Caco-2 (cell line): Measurements from ENCODE around the gene SIM1. TPM values are rescaled to one million over a fixed set of nuclear protein-coding genes. Genes with fewer than 3 reads are reported as not detected.

Source experiments
- BruUV-seq: library from RNA; stranded (reverse); fragments of 400-500 nt; replicated peaks from 2 replicates; lab custom pipeline; 2021; lab: Mats Ljungman, UMichigan
- CTCF ChIA-PET: fragments of 300-600 bp; sonication (Branson Sonifier 250); formaldehyde crosslinking; loops from one replicate; lab custom pipeline; 2022; ENCODE audit warnings: antibody characterized with exemption; lab: Charles Lee
- POLR2A ChIA-PET: fragments of 300-600 bp; sonication (Branson Sonifier 250); formaldehyde crosslinking; loops from one replicate; lab custom pipeline; 2022; ENCODE audit warnings: antibody characterized with exemption; lab: Charles Lee
- DNase-seq, 2 experiments: peaks; one replicate each; pipeline versions ENCODE4 v3.0.0 to v3.0.0-alpha.2; 2020 to 2022
- H3K27me3 ChIP-seq: replicated peaks from 2 replicates; pipeline ENCODE4 v1.6.0; 2011; ENCODE audit warnings: low read length; ENCODE audit not compliant: control insufficient read depth, insufficient read depth
- H3K36me3 ChIP-seq: 2 replicates; pipeline ENCODE4 v1.5.1; 2011; ENCODE audit warnings: low read length; ENCODE audit not compliant: control insufficient read depth, insufficient read depth
- H3K4me1 ChIP-seq: fragments of 250-450 bp; sonication (Bioruptor Pico); 2 replicates; pipeline ENCODE4 v1.5.1; 2020; ENCODE audit warnings: mild to moderate bottlenecking
- H3K4me3 ChIP-seq: 2 replicates; pipeline ENCODE4 v1.5.1; 2011; ENCODE audit warnings: low read depth, mild to moderate bottlenecking, control low read depth, low read length
- H3K9me3 ChIP-seq: fragments of 250-450 bp; sonication (Bioruptor Pico); 2 replicates; pipeline ENCODE4 v1.5.1; 2020; ENCODE audit warnings: mild to moderate bottlenecking, moderate library complexity
- H3K27ac Mint-ChIP-seq: one replicate; pipeline ENCODE4 v1.8.0; 2022; ENCODE audit warnings: mixed read lengths; ENCODE audit not compliant: unreplicated experiment
- H3K27me3 Mint-ChIP-seq: one replicate; pipeline ENCODE4 v1.8.0; 2022; ENCODE audit warnings: mixed read lengths; ENCODE audit not compliant: insufficient read depth, unreplicated experiment
- H3K36me3 Mint-ChIP-seq: one replicate; pipeline ENCODE4 v1.8.0; 2022; ENCODE audit warnings: mild to moderate bottlenecking, mixed read lengths; ENCODE audit not compliant: insufficient read depth, unreplicated experiment
- H3K4me1 Mint-ChIP-seq: one replicate; pipeline ENCODE4 v1.8.0; 2022; ENCODE audit warnings: low read depth, mixed read lengths; ENCODE audit not compliant: unreplicated experiment
- H3K4me3 Mint-ChIP-seq: one replicate; pipeline ENCODE4 v1.8.0; 2022; ENCODE audit warnings: mild to moderate bottlenecking, moderate library complexity, mixed read lengths; ENCODE audit not compliant: unreplicated experiment
- H3K9me3 Mint-ChIP-seq: one replicate; pipeline ENCODE4 v1.8.0; 2022; ENCODE audit warnings: mixed read lengths; ENCODE audit not compliant: unreplicated experiment
- CTCF ChIP-seq, 2 experiments: fragments of 200-600 bp in 1 of 2; IDR thresholded peaks; 1 replicate in 1 of 2; 2 replicates in 1 of 2; pipeline versions ENCODE4 v1.5.1 to v1.8.0; 2011 to 2022; ENCODE audit warnings: antibody characterized with exemption in 1 of 2, control low read depth in 1 of 2, inconsistent platforms in 1 of 2, low read depth in 1 of 2, low read length in 1 of 2, mild to moderate bottlenecking in 1 of 2, moderate library complexity in 1 of 2; ENCODE audit not compliant: insufficient read depth in 1 of 2, severe bottlenecking in 1 of 2, unreplicated experiment in 1 of 2
- intact Hi-C: fragments of 100-400 bp; cut with micrococcal nuclease; formaldehyde crosslinking; loops from one replicate; pipeline ENCODE4 v1.10.0; 2022; ENCODE audit not compliant: unreplicated experiment
- total RNA-seq: library from RNA; stranded (reverse); gene quantifications from 2 replicates; pipeline ENCODE4 v1.2.3, GENCODE V29; 2022

The SIM1 gene
- total RNA-seq, 1 experiment from 2014 or later: not detected

- Mint-ChIP-seq H3K27me3 (peaks cover 2% of the 10 kb centered on the region), H3K9me3 (no peaks in the 10 kb centered on the region), H3K4me3 (no peak overlapping the region), H3K36me3 (no peaks in the 10 kb centered on the region), H3K4me1 (no peaks in the 10 kb centered on the region), H3K27ac (no peak overlapping the region)
- BruUV-seq: no TSS peak
- ChIA-PET CTCF (no interaction called here), POLR2A (no interaction called here)
- TF ChIP-seq CTCF (IDR thresholded peaks at IDR 0.05; ENCODE audit: insufficient read depth in 1 of 2, low read depth in 1 of 2, low read length in 1 of 2, severe bottlenecking in 1 of 2, unreplicated experiment in 1 of 2): no peak
- Histone ChIP-seq H3K4me1 (peaks cover 2% of the 10 kb centered on the region; the same call in 1 of the 2 replicates), H3K27me3 (no peaks in the 10 kb centered on the region), H3K4me3 (no peak overlapping the region), H3K36me3 (no peaks in the 10 kb centered on the region), H3K9me3 (no peaks in the 10 kb centered on the region)
- intact Hi-C loops: no loop called here
- no peak for DNase-seq
These were observed 38.5 kb downstream of the SIM1 start for GRCh38 chr6:100426241-100426640.

GRCh38 chr6:100420711-100421110 is 44.0 kb downstream of the SIM1 start:
- no peak overlapping the region for H3K4me3 Mint-ChIP-seq
- H3K27me3 ChIP-seq: no peaks in the 10 kb centered on the region
- H3K27ac Mint-ChIP-seq: no peak overlapping the region
- no peaks in the 10 kb centered on the region for H3K9me3 ChIP-seq
- H3K36me3 ChIP-seq: no peaks in the 10 kb centered on the region
- H3K4me1 Mint-ChIP-seq: peaks cover 5% of the 10 kb centered on the region
- POLR2A ChIA-PET: no interaction called here
- H3K27me3 Mint-ChIP-seq: peaks cover 3% of the 10 kb centered on the region
- intact Hi-C loops: no loop called here
- CTCF ChIA-PET: no interaction called here
- TF ChIP-seq CTCF (IDR thresholded peaks at IDR 0.05; ENCODE audit: insufficient read depth in 1 of 2, low read depth in 1 of 2, low read length in 1 of 2, severe bottlenecking in 1 of 2, unreplicated experiment in 1 of 2): no peak
- H3K4me3 ChIP-seq: no peak overlapping the region
- DNase-seq: no peak
- H3K36me3 Mint-ChIP-seq: no peaks in the 10 kb centered on the region
- no TSS peak for BruUV-seq
- H3K9me3 Mint-ChIP-seq: no peaks in the 10 kb centered on the region
- H3K4me1 ChIP-seq: no peaks in the 10 kb centered on the region

- H3K27me3 ChIP-seq: no peaks in the 10 kb centered on the region
- DNase-seq: no peak
- POLR2A ChIA-PET: no interaction called here
- H3K4me1 ChIP-seq: no peaks in the 10 kb centered on the region
- H3K4me1 Mint-ChIP-seq: peaks cover 5% of the 10 kb centered on the region
- no TSS peak for BruUV-seq
- no peak overlapping the region for H3K27ac Mint-ChIP-seq
- intact Hi-C loops: no loop called here
- no peaks in the 10 kb centered on the region for H3K9me3 Mint-ChIP-seq
- TF ChIP-seq CTCF (IDR thresholded peaks at IDR 0.05; ENCODE audit: insufficient read depth in 1 of 2, low read depth in 1 of 2, low read length in 1 of 2, severe bottlenecking in 1 of 2, unreplicated experiment in 1 of 2): no peak
- H3K4me3 Mint-ChIP-seq: no peak overlapping the region
- H3K36me3 ChIP-seq: no peaks in the 10 kb centered on the region
- H3K4me3 ChIP-seq: no peak overlapping the region
- H3K27me3 Mint-ChIP-seq: peaks cover 3% of the 10 kb centered on the region
- CTCF ChIA-PET: no interaction called here
- no peaks in the 10 kb centered on the region for H3K9me3 ChIP-seq
- no peaks in the 10 kb centered on the region for H3K36me3 Mint-ChIP-seq
These were observed 47.7 kb downstream of the SIM1 start for GRCh38 chr6:100417036-100417435.
